HepG2 (cell line): ENCODE results near the gene CHMP4B. TPM values are rescaled to one million over a fixed set of nuclear protein-coding genes. Genes with fewer than 3 reads are reported as not detected.

Source experiments
- AGO2 ChIP-seq: fragments of 200-400 bp; formaldehyde crosslinking; optimal IDR thresholded peaks from 2 replicates; pipeline ENCODE3; 2017; ENCODE audit warnings: mild to moderate bottlenecking, low read depth, low read length, moderate library complexity
- ETV6 ChIP-seq: sonication (generic); formaldehyde crosslinking; conservative IDR thresholded peaks from 2 replicates; pipeline ENCODE4 v1.4.0; 2020; ENCODE audit warnings: missing genetic modification reagents
- FOXJ3 ChIP-seq: sonication (generic); formaldehyde crosslinking; IDR thresholded peaks from 2 replicates; pipeline ENCODE4 v1.4.0; 2020; ENCODE audit warnings: missing genetic modification reagents, mild to moderate bottlenecking, borderline replicate concordance
- FOXO1 ChIP-seq: sonication (generic); formaldehyde crosslinking; IDR thresholded peaks from 2 replicates; pipeline ENCODE4 v1.4.0; 2020; ENCODE audit warnings: missing genetic modification reagents
- HNF4A ChIP-seq: sonication (generic); formaldehyde crosslinking; IDR thresholded peaks from 2 replicates; pipeline ENCODE4 v1.4.0; 2020; ENCODE audit warnings: missing genetic modification reagents
- HNRNPH1 ChIP-seq: fragments of 200-400 bp; formaldehyde crosslinking; optimal IDR thresholded peaks from 2 replicates; pipeline ENCODE3; 2017; ENCODE audit warnings: mild to moderate bottlenecking, low read depth, low read length
- HNRNPK ChIP-seq: fragments of 200-400 bp; formaldehyde crosslinking; IDR thresholded peaks from 2 replicates; pipeline ENCODE4 v1.6.1; 2018; ENCODE audit warnings: low read length, low read depth, moderate library complexity, mild to moderate bottlenecking; ENCODE audit not compliant: poor library complexity, severe bottlenecking
- HOXA3 ChIP-seq: sonication (generic); formaldehyde crosslinking; IDR thresholded peaks from 2 replicates; pipeline ENCODE4 v1.5.0; 2020; ENCODE audit warnings: missing genetic modification reagents
- MAZ ChIP-seq, 2 experiments: sonication (generic) in 1 of 2; formaldehyde crosslinking in 1 of 2; IDR thresholded peaks; 2 replicates each; pipeline versions ENCODE4 v1.5.0 to v1.6.1; 2012 to 2020; ENCODE audit warnings: low read depth in 2 of 2, mild to moderate bottlenecking in 2 of 2, borderline replicate concordance in 1 of 2, improper control_type of control experiment in 1 of 2, low read length in 1 of 2, missing genetic modification reagents in 1 of 2, moderate library complexity in 1 of 2
- NFYC ChIP-seq: IDR thresholded peaks from 2 replicates; pipeline ENCODE4 v1.6.1; 2016; ENCODE audit warnings: missing genetic modification reagents, missing compliant biosample characterization
- PAXIP1 ChIP-seq: sonication (generic); formaldehyde crosslinking; conservative IDR thresholded peaks from 2 replicates; pipeline ENCODE4 v1.4.0; 2020; ENCODE audit warnings: mild to moderate bottlenecking, missing genetic modification reagents, moderate library complexity
- RFX1 ChIP-seq: fragments of 450-650 bp; IDR thresholded peaks from 2 replicates; pipeline ENCODE4 v1.6.1; 2017
- SMYD3 ChIP-seq: sonication (generic); formaldehyde crosslinking; IDR thresholded peaks from 2 replicates; pipeline ENCODE4 v1.8.1; 2023; ENCODE audit warnings: mild to moderate bottlenecking, missing genetic modification reagents
- TRIM24 ChIP-seq: sonication (generic); formaldehyde crosslinking; IDR thresholded peaks from 2 replicates; pipeline ENCODE4 v1.8.0; 2022; ENCODE audit warnings: mild to moderate bottlenecking, missing genetic modification reagents
- ZNF260 ChIP-seq: sonication (generic); formaldehyde crosslinking; IDR thresholded peaks from 2 replicates; pipeline ENCODE4 v1.4.0; 2020; ENCODE audit warnings: missing genetic modification reagents, low read depth, mild to moderate bottlenecking, borderline replicate concordance
- ZNF350 ChIP-seq: sonication (generic); formaldehyde crosslinking; IDR thresholded peaks from 2 replicates; pipeline ENCODE4 v1.4.0; 2020; ENCODE audit warnings: mild to moderate bottlenecking, low read depth, missing genetic modification reagents, borderline replicate concordance
- ZNF546 ChIP-seq: sonication (generic); formaldehyde crosslinking; conservative IDR thresholded peaks from 2 replicates; pipeline ENCODE4 v1.8.1; 2023; ENCODE audit warnings: mild to moderate bottlenecking, missing genetic modification reagents
- ZNF770 ChIP-seq: sonication (generic); formaldehyde crosslinking; IDR thresholded peaks from 2 replicates; pipeline ENCODE4 v1.5.0; 2020; ENCODE audit warnings: mild to moderate bottlenecking, missing genetic modification reagents
- ZNF792 ChIP-seq: IDR thresholded peaks from 2 replicates; pipeline ENCODE4 v1.6.1; 2016
- ZSCAN5A ChIP-seq: sonication (generic); formaldehyde crosslinking; IDR thresholded peaks from 2 replicates; pipeline ENCODE4 v1.8.0; 2022; ENCODE audit warnings: mild to moderate bottlenecking, missing genetic modification reagents, borderline replicate concordance
- polyA plus RNA-seq, 8 experiments: library from polyadenylated mRNA; depleted of rRNA in 3 of 8; stranded (reverse) in 7 of 8; unstranded in 1 of 8; fragments of >200 nt; fragmentation: Illumina TruSeq in 4 of 8; extraction: Trizol in 4 of 8; gene quantifications; 2 replicates each; pipeline versions ENCODE4 v1.2.1 to v1.2.3, GENCODE V29; 2011 to 2016; ENCODE audit warnings: low read depth in 4 of 8, missing spikeins in 1 of 8, mixed read lengths in 1 of 8; ENCODE audit not compliant: insufficient read depth in 1 of 8
- total RNA-seq, 5 experiments: library from RNA; depleted of rRNA; stranded (reverse); fragments of >200 nt; fragmentation: Illumina TruSeq; extraction: Trizol; gene quantifications; 2 replicates each; pipeline ENCODE4 v1.2.3, GENCODE V29; 2016; ENCODE audit warnings: low read depth in 1 of 5
- TF ChIP-seq, protein P1 (sequence below): sonication (generic); formaldehyde crosslinking; IDR thresholded peaks from 2 replicates; pipeline ENCODE4 v1.8.0; 2023; ENCODE audit warnings: mild to moderate bottlenecking, missing genetic modification reagents
- TF ChIP-seq, protein P2 (sequence below): sonication (generic); formaldehyde crosslinking; IDR thresholded peaks from 2 replicates; pipeline ENCODE4 v1.4.0; 2020; ENCODE audit warnings: mild to moderate bottlenecking, missing genetic modification reagents

Gene CHMP4B
- total and polyA plus RNA-seq, 2 of the 13 experiments (the other 11 are each of a cell fraction or from before 2014, with no cell fraction given) = 40.1 to 45.6 TPM

DNA sequence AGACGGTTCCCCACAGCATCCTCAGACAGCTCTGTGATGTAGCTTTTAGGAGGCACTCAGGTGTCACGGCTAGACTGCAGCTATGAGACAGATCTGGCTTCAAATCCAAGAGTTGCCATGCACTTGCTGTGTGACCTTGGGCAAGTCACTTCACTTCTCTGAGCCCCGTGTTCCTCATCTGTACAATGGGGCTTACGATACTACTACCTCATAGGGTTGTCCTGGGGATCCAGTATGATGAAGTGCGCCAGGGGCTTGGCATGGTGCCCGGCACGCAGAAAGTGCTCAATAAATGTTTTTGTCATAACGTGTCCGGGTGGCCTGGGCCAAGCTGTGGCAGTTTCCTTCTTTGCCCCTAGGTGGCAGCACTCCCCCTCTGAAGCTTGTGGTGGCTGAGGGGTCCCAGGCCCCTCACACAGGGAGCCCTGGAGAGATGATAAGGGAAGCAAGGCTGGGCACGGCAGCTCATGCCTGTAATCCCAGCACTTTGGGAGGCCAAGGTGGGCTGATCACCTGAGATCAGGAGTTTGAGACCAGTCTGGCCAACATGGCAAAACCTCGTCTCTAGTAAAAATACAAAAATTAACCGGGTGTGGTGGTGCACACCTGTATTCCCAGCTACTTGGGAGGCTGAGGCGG is 19.1 kb upstream of the CHMP4B start (continued):
- no peak for TF ChIP-seq ZNF770 (CRISPR knock-in tag)
- no peak for TF ChIP-seq ETV6 (CRISPR knock-in tag)
- no peak for TF ChIP-seq FOXJ3
- TF ChIP-seq ZSCAN5A (CRISPR knock-in tag) = no peak
- TF ChIP-seq NFYC (CRISPR knock-in tag) = no peak
- peak; percentile 67 for TF ChIP-seq MAZ (IDR thresholded peaks at IDR 0.05; ENCODE audit: borderline replicate concordance, low read depth, low read length)
- no peak for TF ChIP-seq MAZ (CRISPR knock-in tag; IDR thresholded peaks at IDR 0.05; ENCODE audit: low read depth)
- 0 out of 2 replicates have a peak, but pooled peaks have one; percentile 28 for TF ChIP-seq FOXO1 (CRISPR knock-in tag)
- TF ChIP-seq RFX1 = no peak
- no peak for TF ChIP-seq AGO2
- TF ChIP-seq HOXA3 (CRISPR knock-in tag) = no peak
- TF ChIP-seq HNF4A (CRISPR knock-in tag) = no peak
- TF ChIP-seq ZNF792 (CRISPR knock-in tag) = no peak
- no peak for TF ChIP-seq SMYD3 (CRISPR knock-in tag)
- 0 out of 2 replicates have a peak, but pooled peaks have one; percentile 17 for TF ChIP-seq PAXIP1
- peak; percentile 64 for TF ChIP-seq ZNF350 (CRISPR knock-in tag)
- no peak for TF ChIP-seq HNRNPH1
- TF ChIP-seq ZNF546 (CRISPR knock-in tag) = no peak
- TF ChIP-seq, protein P1, sequence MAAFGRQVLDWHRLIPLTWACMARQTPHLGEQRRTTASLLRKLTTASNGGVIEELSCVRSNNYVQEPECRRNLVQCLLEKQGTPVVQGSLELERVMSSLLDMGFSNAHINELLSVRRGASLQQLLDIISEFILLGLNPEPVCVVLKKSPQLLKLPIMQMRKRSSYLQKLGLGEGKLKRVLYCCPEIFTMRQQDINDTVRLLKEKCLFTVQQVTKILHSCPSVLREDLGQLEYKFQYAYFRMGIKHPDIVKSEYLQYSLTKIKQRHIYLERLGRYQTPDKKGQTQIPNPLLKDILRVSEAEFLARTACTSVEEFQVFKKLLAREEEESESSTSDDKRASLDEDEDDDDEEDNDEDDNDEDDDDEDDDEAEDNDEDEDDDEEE (CRISPR knock-in tag) = no peak
- TF ChIP-seq HNRNPK = no peak
- no peak for TF ChIP-seq ZNF260 (CRISPR knock-in tag)
- no peak for TF ChIP-seq TRIM24 (CRISPR knock-in tag)
- TF ChIP-seq, protein P2, sequence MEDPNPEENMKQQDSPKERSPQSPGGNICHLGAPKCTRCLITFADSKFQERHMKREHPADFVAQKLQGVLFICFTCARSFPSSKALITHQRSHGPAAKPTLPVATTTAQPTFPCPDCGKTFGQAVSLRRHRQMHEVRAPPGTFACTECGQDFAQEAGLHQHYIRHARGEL = no peak
